MM.1S (cell line): ENCODE measurements around the gene ESRRB.
A peak's percentile ranks its signal among the peaks of the same experiment; 100 is the strongest.

Experiments
- DNase-seq: peaks from one replicate; pipeline ENCODE4 v3.0.0-alpha.2; 2015
- H2AFZ ChIP-seq: fragments of 300-600 bp; sonication (generic); 2 replicates; pipeline ENCODE4 v1.6.0; 2016; ENCODE audit warnings: antibody characterized with exemption, low read length
- H3F3A ChIP-seq: fragments of 300-600 bp; sonication (generic); 2 replicates; pipeline ENCODE4 v1.6.1; 2016; ENCODE audit warnings: mild to moderate bottlenecking, antibody characterized with exemption, low read length, moderate library complexity, mixed read lengths; ENCODE audit not compliant: insufficient read depth
- H3K27ac ChIP-seq: fragments of 300-600 bp; sonication (generic); 2 replicates; pipeline ENCODE4 v1.5.1; 2016; ENCODE audit warnings: mild to moderate bottlenecking, low read length
- H3K27me3 ChIP-seq: fragments of 300-600 bp; sonication (generic); replicated peaks from 2 replicates; pipeline ENCODE4 v1.6.0; 2016; ENCODE audit warnings: low read length; ENCODE audit not compliant: insufficient read depth
- H3K36me3 ChIP-seq: fragments of 300-600 bp; sonication (generic); replicated peaks from 2 replicates; pipeline ENCODE4 v1.6.1; 2016; ENCODE audit warnings: mild to moderate bottlenecking, low read length, mixed read lengths; ENCODE audit not compliant: insufficient read depth
- H3K4me1 ChIP-seq: fragments of 300-600 bp; sonication (generic); 2 replicates; pipeline ENCODE4 v1.6.1; 2016; ENCODE audit warnings: low read length, mixed read lengths
- H3K4me2 ChIP-seq: fragments of 300-600 bp; sonication (generic); 2 replicates; pipeline ENCODE4 v1.6.0; 2016; ENCODE audit warnings: low read depth, low read length
- H3K4me3 ChIP-seq: fragments of 300-600 bp; sonication (generic); 2 replicates; pipeline ENCODE4 v1.5.1; 2016; ENCODE audit warnings: low read length, mixed read lengths
- H3K79me2 ChIP-seq: fragments of 300-600 bp; sonication (generic); 2 replicates; pipeline ENCODE4 v1.6.1; 2016; ENCODE audit warnings: mixed run types, low read length, mixed read lengths
- H3K9ac ChIP-seq: fragments of 300-600 bp; sonication (generic); 2 replicates; pipeline ENCODE4 v1.6.1; 2016; ENCODE audit warnings: low read length, mixed read lengths
- H3K9me2 ChIP-seq: fragments of 300-600 bp; sonication (generic); replicated peaks from 2 replicates; pipeline ENCODE4 v1.6.1; 2016; ENCODE audit warnings: mild to moderate bottlenecking, low read length, mixed read lengths; ENCODE audit not compliant: insufficient read depth
- H3K9me3 ChIP-seq: fragments of 300-600 bp; sonication (generic); replicated peaks from 2 replicates; pipeline ENCODE4 v1.6.1; 2016; ENCODE audit warnings: mild to moderate bottlenecking, low read length, mixed read lengths; ENCODE audit not compliant: insufficient read depth
- H4K20me1 ChIP-seq: fragments of 300-600 bp; sonication (generic); 2 replicates; pipeline ENCODE4 v1.6.1; 2016; ENCODE audit warnings: mild to moderate bottlenecking, low read length, moderate library complexity, mixed read lengths; ENCODE audit not compliant: insufficient read depth
- EZH2 ChIP-seq: fragments of 300-600 bp; sonication (generic); optimal IDR thresholded peaks from 2 replicates; pipeline ENCODE3; 2017; ENCODE audit warnings: low read depth, mild to moderate bottlenecking, antibody characterized with exemption, low read length, mixed read lengths
- EZH2phosphoT487 ChIP-seq: fragments of 300-600 bp; sonication (generic); IDR thresholded peaks from 2 replicates; pipeline ENCODE4 v1.6.1; 2018; ENCODE audit warnings: antibody characterized with exemption, low read length
- TF ChIP-seq, protein P1 (sequence below): fragments of 300-600 bp; sonication (generic); IDR thresholded peaks from 2 replicates; pipeline ENCODE4 v1.5.1; 2016; ENCODE audit warnings: antibody characterized with exemption, low read length, mixed read lengths

ESRRB gene

DNA sequence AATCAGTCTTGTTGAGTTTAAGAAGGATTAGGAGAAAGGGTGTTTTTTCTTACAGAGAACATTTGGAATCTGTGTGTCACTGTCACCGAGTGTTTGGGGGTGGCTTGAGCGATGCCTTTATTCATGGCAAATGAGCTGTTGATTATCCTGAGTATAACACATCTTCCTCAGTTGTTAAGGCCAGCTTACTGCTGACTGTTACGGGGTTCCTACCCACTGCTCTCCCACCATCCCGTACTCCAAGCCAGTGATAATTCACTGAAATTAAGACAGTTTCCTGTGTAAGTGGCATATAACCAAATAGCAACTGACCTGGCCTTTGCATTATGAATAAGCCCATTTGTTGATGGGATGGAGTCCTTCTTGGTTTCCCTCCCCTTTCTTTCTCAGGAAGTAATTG lies 9.5 kb downstream of the ESRRB start:
- Histone ChIP-seq H3K9me2 (no peaks in the 10 kb centered on the region), H3K79me2 (no peaks in the 10 kb centered on the region), H3K9me3 (no peaks in the 10 kb centered on the region), H3K36me3 (no peaks in the 10 kb centered on the region), H4K20me1 (no peaks in the 10 kb centered on the region), H3K4me2 (no peak overlapping the region), H3K27ac (no peak overlapping the region), H3F3A (no peaks in the 10 kb centered on the region), H3K27me3 (peaks cover 3% of the 10 kb centered on the region; the same call in 1 of the 2 replicates), H3K4me1 (no peaks in the 10 kb centered on the region), H3K4me3 (no peak overlapping the region), H2AFZ (no peak overlapping the region), H3K9ac (no peak overlapping the region)
- TF ChIP-seq EZH2 (no peak), EZH2phosphoT487 (no peak)
- TF ChIP-seq, protein P1, sequence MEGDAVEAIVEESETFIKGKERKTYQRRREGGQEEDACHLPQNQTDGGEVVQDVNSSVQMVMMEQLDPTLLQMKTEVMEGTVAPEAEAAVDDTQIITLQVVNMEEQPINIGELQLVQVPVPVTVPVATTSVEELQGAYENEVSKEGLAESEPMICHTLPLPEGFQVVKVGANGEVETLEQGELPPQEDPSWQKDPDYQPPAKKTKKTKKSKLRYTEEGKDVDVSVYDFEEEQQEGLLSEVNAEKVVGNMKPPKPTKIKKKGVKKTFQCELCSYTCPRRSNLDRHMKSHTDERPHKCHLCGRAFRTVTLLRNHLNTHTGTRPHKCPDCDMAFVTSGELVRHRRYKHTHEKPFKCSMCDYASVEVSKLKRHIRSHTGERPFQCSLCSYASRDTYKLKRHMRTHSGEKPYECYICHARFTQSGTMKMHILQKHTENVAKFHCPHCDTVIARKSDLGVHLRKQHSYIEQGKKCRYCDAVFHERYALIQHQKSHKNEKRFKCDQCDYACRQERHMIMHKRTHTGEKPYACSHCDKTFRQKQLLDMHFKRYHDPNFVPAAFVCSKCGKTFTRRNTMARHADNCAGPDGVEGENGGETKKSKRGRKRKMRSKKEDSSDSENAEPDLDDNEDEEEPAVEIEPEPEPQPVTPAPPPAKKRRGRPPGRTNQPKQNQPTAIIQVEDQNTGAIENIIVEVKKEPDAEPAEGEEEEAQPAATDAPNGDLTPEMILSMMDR: no peak
- DNase-seq: no peak

DNA sequence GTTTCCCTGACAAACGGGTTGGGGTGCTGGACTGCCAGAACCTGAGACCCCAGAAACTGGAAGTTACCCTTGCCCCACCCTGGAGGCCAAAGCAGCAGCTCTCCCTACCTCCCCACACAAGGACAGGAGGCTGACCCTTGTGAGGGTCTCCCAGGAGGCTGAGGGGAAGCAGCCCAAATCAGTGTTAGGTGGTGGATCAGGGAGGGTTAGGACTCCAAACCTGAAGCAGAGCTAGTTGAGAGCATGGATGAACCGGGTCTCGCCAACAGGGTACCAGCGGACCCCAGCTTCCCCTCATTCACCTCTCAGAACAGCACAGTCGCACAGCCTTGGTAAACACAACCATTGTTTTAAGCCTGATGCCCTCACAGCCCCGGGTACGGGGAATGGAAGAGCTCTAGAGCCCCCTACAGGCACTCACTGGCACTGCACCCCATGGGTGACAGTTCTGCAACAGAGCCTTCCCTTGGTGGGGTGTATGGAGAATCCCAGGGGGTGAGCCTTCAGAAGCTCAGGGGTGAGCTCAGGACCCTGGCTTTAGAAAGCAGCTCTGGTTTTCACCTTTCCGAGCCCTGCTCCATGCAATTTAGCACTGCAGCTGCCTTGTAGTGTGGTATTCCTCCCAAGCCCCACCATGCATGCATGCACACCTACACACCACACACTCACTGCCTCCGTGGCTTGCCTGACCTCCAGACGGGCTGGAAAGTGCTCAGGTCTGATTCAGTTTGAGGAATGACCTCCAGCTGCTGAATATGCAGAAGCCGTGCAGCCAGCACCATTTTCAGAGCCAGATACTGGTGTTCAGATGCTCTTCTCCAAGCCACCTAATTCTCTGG lies 11.2 kb downstream of the ESRRB start:
- Histone ChIP-seq H3K27ac (no peak overlapping the region), H2AFZ (no peak overlapping the region), H4K20me1 (no peaks in the 10 kb centered on the region), H3K9me2 (no peaks in the 10 kb centered on the region), H3K36me3 (no peaks in the 10 kb centered on the region), H3K9me3 (no peaks in the 10 kb centered on the region), H3F3A (no peaks in the 10 kb centered on the region), H3K9ac (no peak overlapping the region), H3K79me2 (no peaks in the 10 kb centered on the region), H3K4me3 (no peak overlapping the region), H3K27me3 (peaks cover 3% of the 10 kb centered on the region; the same call in 1 of the 2 replicates), H3K4me2 (no peak overlapping the region), H3K4me1 (no peaks in the 10 kb centered on the region)
- TF ChIP-seq, protein P1: peak; percentile 77
- no peak for TF ChIP-seq EZH2phosphoT487
- no peak for TF ChIP-seq EZH2
- DNase-seq: peak; percentile 50

- Histone ChIP-seq H4K20me1 (no peaks in the 10 kb centered on the region), H3K4me1 (no peaks in the 10 kb centered on the region), H3K36me3 (no peaks in the 10 kb centered on the region), H3K9ac (no peak overlapping the region), H3K9me2 (no peaks in the 10 kb centered on the region), H3K9me3 (no peaks in the 10 kb centered on the region), H3F3A (no peaks in the 10 kb centered on the region), H3K79me2 (no peaks in the 10 kb centered on the region), H3K4me2 (no peak overlapping the region), H3K27me3 (no peaks in the 10 kb centered on the region), H3K4me3 (no peak overlapping the region), H3K27ac (no peak overlapping the region), H2AFZ (no peak overlapping the region)
- TF ChIP-seq EZH2: no peak
- TF ChIP-seq, protein P1: no peak
- TF ChIP-seq EZH2phosphoT487: no peak
- DNase-seq: no peak
These were observed 13.9 kb downstream of the ESRRB start for GRCh38 chr14:76389841-76390240.
